Omental fat pad (tissue), 4 donors: Measurements from ENCODE around the gene TLL2. TPM values are rescaled to one million over a fixed set of nuclear protein-coding genes. Genes with fewer than 3 reads are reported as not detected.

Experiments
- ATAC-seq: fragments of 150-250 bp; one replicate; pipeline ENCODE4 v1.9.1; 2016; ENCODE audit warnings: mild to moderate bottlenecking, moderate library complexity; ENCODE audit not compliant: low FRiP score
- DNase-seq: peaks from one replicate; pipeline ENCODE4 v3.0.0-alpha.2; 2019; ENCODE audit warnings: low spot score
- total RNA-seq, 4 donors: library from RNA; depleted of rRNA; stranded (reverse); fragments of >200 nt; gene quantifications; one replicate each; pipeline ENCODE4 v1.1.0, GENCODE V29; 2016
- TF ChIP-seq, protein P1 (sequence below), 3 donors: fragments of 450-650 bp; IDR thresholded peaks; one replicate each; pipeline ENCODE4 v1.5.1; 2016 to 2017; ENCODE audit warnings: antibody characterized with exemption in 3 of 3, mild to moderate bottlenecking in 3 of 3, moderate library complexity in 2 of 3

The TLL2 gene
- total RNA-seq, 4 donors from 2014 or later: 0.16 TPM; not detected in 3

GRCh38 chr10:96325719-96326373 lies 187.9 kb downstream of the TLL2 start:
- DNase-seq (no peak), ATAC-seq (no peak)
- TF ChIP-seq, protein P1, sequence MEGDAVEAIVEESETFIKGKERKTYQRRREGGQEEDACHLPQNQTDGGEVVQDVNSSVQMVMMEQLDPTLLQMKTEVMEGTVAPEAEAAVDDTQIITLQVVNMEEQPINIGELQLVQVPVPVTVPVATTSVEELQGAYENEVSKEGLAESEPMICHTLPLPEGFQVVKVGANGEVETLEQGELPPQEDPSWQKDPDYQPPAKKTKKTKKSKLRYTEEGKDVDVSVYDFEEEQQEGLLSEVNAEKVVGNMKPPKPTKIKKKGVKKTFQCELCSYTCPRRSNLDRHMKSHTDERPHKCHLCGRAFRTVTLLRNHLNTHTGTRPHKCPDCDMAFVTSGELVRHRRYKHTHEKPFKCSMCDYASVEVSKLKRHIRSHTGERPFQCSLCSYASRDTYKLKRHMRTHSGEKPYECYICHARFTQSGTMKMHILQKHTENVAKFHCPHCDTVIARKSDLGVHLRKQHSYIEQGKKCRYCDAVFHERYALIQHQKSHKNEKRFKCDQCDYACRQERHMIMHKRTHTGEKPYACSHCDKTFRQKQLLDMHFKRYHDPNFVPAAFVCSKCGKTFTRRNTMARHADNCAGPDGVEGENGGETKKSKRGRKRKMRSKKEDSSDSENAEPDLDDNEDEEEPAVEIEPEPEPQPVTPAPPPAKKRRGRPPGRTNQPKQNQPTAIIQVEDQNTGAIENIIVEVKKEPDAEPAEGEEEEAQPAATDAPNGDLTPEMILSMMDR (IDR thresholded peaks at IDR 0.05): no peak

DNA sequence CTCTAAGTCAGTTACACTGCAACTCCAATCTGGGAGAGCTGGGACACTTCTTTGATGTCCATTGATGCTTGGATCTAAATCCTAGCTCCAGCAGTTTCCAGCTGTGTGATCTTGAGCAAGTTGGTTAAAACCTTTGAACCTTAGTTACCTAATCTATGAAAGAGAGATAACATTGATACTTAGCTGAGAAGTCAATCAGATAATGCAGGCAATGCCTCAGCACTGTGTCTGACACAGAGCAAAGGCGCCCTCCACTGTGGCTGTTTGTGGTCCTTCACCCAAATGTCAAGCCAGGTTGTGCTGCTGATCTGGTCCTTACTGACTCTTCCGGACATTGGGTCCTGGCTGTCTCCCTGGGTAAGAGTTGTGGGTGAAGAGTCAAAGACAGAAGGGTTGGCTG lies 189.3 kb downstream of the TLL2 start:
- TF ChIP-seq, protein P1 (IDR thresholded peaks at IDR 0.05): no peak
- no peak for DNase-seq
- ATAC-seq: no peak

DNA sequence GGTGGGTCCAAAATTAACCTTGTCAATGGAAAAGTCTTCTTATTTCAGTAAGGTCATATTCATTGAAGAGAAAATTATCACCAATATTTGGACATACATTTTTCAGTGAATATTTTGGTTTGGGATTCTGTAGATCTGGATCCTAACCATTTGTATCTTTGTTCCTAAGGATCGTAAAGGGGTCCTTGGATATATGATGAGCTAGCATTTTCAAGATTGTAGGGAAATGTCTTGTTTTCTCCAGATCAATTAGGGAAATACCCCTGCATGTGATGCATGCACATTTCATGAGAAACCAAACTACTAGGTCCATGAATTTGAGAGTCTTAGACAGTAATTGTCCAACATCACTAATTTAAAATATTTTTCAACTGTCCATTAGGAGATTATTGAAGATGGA lies 191.5 kb downstream of the TLL2 start:
- no peak for ATAC-seq
- no peak for DNase-seq

GRCh38 chr10:96321822-96322221 lies 191.9 kb downstream of the TLL2 start:
- DNase-seq (no peak), ATAC-seq (no peak)
- TF ChIP-seq, protein P1 (IDR thresholded peaks at IDR 0.05): no peak

More for the DNA sequence above, 191.5 kb downstream of the TLL2 start:
- TF ChIP-seq, protein P1 (IDR thresholded peaks at IDR 0.05): no peak

GRCh38 chr10:96319754-96320474 lies 193.8 kb downstream of the TLL2 start:
- TF ChIP-seq, protein P1 (IDR thresholded peaks at IDR 0.05): no peak
- DNase-seq: no peak
- no peak for ATAC-seq

DNA sequence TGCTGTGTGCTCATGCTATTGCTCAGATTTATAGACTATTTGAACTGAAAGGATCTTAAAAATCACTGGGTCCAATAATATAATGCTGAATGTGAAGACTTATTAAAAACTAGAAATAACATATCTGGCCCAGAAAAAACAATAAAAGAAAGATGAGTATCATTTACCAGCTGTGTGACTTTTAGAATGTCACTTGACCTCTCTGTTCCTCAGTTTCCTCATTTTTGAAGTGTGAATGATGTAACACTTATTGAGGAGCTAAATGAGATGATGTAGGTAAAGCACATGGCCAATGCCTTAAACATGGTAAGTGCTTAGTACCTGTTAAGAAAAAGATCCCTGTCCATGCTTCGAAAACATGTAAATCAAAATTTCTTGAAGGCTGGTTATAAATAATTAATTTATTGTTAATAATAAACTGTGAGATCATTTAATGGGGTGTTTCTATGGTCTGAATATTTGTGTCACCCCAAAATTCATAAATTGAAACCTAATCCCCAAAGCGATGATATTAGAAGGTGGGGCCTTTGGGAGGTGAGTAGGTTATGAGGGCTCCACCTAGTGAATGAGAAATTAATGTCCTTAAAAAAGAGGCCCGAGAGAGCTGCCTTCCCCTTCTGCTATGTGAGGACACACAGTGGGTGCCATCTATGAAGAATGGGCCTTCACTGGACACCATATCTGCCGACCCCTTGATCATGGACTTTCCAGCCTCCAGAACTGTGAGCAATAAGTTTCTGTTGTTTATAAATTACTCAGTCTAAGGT lies 196.5 kb downstream of the TLL2 start:
- no peak for ATAC-seq
- TF ChIP-seq, protein P1 (IDR thresholded peaks at IDR 0.05): no peak
- DNase-seq: no peak

Other genes with a start within 250 kb of the TLL2 start
- gene BLNK, start 242.4 kb downstream of the TLL2 start, total RNA-seq: 1 to 10 TPM in 3 of 4 donors, under 1 TPM in 1; 0.48 to 5.3 (median 3.2) TPM
- not detected for gene DNTT, start 209.5 kb downstream of the TLL2 start, total RNA-seq
- not detected for gene OPALIN, start 154.9 kb downstream of the TLL2 start, total RNA-seq
- gene TM9SF3, start 73.1 kb upstream of the TLL2 start, total RNA-seq: 10 to 100 TPM; 75.5 to 99.9 (median 86.8) TPM
- gene PIK3AP1, start 206.6 kb upstream of the TLL2 start, total RNA-seq: 10 to 100 TPM; 16.6 to 34.7 (median 29.7) TPM